Cardiac fibroblast (primary cell): ENCODE results near the gene TDRD7.

ENCODE experiments used
- DNase-seq, 2 donors: peaks; one replicate each; pipeline versions ENCODE4 v3.0.0 to v3.0.0-alpha.2; 2010; ENCODE audit warnings: low read depth in 2 of 2
- H3K4me3 ChIP-seq, 2 donors: replicated peaks in 1 of 2; 1 replicate in 1 of 2; 2 replicates in 1 of 2; pipeline ENCODE4 v1.5.1; 2011; ENCODE audit warnings: low read depth in 2 of 2, low read length in 2 of 2, mild to moderate bottlenecking in 2 of 2, moderate library complexity in 1 of 2
- TF ChIP-seq, protein P1 (sequence below): IDR thresholded peaks from one replicate; pipeline ENCODE4 v1.5.1; 2011; ENCODE audit warnings: low read depth, mild to moderate bottlenecking, low read length, inconsistent platforms

Gene TDRD7

GRCh38 chr9:97510797-97511654 is 99.1 kb downstream of the TDRD7 start:
- H3K4me3 ChIP-seq = no peak overlapping the region
- TF ChIP-seq, protein P1, sequence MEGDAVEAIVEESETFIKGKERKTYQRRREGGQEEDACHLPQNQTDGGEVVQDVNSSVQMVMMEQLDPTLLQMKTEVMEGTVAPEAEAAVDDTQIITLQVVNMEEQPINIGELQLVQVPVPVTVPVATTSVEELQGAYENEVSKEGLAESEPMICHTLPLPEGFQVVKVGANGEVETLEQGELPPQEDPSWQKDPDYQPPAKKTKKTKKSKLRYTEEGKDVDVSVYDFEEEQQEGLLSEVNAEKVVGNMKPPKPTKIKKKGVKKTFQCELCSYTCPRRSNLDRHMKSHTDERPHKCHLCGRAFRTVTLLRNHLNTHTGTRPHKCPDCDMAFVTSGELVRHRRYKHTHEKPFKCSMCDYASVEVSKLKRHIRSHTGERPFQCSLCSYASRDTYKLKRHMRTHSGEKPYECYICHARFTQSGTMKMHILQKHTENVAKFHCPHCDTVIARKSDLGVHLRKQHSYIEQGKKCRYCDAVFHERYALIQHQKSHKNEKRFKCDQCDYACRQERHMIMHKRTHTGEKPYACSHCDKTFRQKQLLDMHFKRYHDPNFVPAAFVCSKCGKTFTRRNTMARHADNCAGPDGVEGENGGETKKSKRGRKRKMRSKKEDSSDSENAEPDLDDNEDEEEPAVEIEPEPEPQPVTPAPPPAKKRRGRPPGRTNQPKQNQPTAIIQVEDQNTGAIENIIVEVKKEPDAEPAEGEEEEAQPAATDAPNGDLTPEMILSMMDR = no peak
- DNase-seq = peak in 1 of 2 donors; percentile 85

- TF ChIP-seq, protein P1 = no peak
- DNase-seq = no peak
- no peak overlapping the region for H3K4me3 ChIP-seq
Observed at GRCh38 chr9:97511655-97512427, 99.9 kb downstream of the TDRD7 start.

DNA sequence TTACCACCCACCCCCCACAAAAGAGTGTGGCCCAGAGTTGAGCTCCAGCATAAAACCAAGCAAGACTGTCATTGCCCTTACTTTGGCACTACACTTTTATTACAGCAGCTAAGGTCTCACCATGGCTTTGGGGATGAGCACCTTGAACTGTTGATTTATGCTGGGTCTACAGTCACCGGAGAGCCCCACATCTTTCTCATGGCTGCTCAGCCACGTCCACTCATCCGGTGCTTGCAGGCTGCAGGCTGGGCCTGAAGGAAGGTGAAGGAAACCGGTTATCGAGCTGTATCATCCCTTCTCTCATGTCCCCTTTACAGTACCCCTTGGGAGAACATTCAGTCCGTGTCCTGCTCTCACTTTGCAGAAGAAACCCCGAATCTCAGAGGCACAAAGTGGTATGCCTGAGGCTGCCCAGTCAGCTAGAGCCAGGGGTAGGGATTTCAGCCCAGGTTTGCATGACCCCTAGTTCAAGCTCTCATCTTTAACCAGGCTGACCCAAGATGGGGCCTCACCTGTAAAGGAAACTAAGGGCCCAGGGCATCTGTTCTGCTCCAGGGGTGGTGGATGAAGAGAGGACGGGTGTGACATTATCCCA is 101.2 kb downstream of the TDRD7 start:
- DNase-seq = no peak
- TF ChIP-seq, protein P1 = no peak
- H3K4me3 ChIP-seq = no peak overlapping the region

- no peak overlapping the region for H3K4me3 ChIP-seq
- no peak for DNase-seq
- TF ChIP-seq, protein P1 = no peak
Observed at GRCh38 chr9:97514531-97514930, 102.6 kb downstream of the TDRD7 start.

DNA sequence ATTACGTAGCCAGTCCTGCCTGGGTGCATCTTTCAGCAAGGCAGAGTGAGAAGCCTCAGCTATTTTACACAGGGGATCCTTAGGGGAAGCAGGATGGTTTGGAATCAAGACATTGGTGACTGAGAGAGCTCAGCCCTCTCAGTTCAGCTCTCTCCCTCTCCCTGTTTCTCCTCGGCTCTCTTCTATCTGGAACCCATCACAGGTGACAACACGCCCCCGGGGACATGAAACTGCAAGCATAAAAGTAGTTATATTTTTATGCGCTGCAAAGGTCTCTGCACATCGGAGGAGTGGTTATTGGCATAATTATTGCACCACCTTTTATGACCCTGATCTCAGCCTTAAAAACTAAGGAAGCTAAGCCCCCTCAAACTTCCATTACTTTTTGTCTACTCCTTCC is 103.8 kb downstream of the TDRD7 start:
- no peak for DNase-seq
- TF ChIP-seq, protein P1 = no peak
- H3K4me3 ChIP-seq = no peak overlapping the region

GRCh38 chr9:97516111-97516510 is 104.2 kb downstream of the TDRD7 start:
- TF ChIP-seq, protein P1 = no peak

More at GRCh38 chr9:97516111-97516510, 104.2 kb downstream of the TDRD7 start:
- H3K4me3 ChIP-seq = no peak overlapping the region
- no peak for DNase-seq
